HS-27A (cell line): ENCODE measurements around the gene MINAR1.

Experiments
- DNase-seq: peaks from one replicate; pipeline ENCODE4 v3.0.0-alpha.2; 2012; ENCODE audit warnings: low read depth, missing footprints

Gene MINAR1

GRCh38 chr15:79463043-79463780 lies 31.1 kb downstream of the MINAR1 start:
- no peak for DNase-seq

DNA sequence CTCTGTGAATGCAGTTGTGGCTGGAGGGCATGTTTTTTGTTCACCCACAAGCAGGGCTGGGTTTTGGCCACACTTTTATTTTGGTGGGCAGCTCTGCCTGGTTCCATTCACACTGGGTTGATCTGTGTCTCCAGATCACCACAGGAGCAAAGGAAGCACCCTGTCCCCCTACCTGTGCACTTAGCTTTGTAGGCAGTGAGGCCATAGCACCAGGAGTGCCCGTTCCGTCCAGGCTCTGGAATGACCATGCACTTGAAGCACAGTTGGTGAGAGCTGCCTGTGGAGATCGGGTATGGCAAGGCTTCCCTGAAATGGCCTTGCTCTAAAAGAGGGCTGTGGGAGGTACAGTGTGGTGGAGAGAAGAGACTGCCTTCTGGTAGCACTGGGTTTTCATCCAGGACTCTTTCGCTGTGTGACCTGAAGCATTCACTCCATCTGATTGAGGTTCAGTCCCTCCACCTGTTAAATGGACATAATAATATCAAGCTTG lies 31.7 kb downstream of the MINAR1 start:
- DNase-seq: no peak

GRCh38 chr15:79466488-79466887 lies 34.4 kb downstream of the MINAR1 start:
- DNase-seq: no peak

GRCh38 chr15:79467865-79468586 lies 35.9 kb downstream of the MINAR1 start:
- no peak for DNase-seq

- no peak for DNase-seq
Observed at GRCh38 chr15:79472446-79472845, 40.3 kb downstream of the MINAR1 start.

DNA sequence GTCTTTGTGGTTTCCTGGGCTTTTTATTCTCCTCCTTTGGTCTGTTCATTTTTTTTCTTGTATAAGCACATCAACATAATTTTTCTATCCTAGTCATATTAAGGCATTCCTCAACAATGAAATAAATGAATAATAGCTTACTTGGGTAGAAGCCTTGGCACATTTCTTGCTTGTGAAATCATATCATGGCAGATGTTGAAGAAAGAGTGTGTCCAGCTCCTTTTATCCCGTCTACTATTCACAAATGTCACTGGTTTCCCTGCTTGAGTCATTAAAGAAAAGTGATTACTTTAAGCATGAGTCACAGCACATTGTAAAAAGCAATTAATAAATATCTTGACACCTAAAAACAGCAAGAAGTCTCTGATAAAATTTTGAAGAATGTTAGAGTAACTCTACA lies 42.1 kb downstream of the MINAR1 start:
- no peak for DNase-seq

DNA sequence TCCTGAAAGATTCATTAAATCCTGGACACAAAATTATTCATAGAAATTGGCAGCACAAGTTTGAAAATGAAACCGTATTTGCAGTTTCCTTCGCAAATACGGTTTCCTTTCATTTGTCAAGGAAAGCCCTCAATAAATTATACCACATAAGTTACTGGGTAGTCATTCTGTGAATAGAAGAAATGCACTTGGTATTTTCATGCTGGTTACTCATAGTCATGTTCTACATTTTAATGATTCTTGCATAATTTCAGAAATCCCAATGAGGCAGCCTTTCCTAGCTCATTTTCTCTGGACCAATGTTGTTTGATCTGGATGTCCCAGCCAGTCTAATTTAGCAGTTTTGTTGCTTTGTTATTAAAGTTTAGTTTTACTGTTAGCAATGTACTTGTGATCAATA lies 43.2 kb downstream of the MINAR1 start:
- no peak for DNase-seq

DNA sequence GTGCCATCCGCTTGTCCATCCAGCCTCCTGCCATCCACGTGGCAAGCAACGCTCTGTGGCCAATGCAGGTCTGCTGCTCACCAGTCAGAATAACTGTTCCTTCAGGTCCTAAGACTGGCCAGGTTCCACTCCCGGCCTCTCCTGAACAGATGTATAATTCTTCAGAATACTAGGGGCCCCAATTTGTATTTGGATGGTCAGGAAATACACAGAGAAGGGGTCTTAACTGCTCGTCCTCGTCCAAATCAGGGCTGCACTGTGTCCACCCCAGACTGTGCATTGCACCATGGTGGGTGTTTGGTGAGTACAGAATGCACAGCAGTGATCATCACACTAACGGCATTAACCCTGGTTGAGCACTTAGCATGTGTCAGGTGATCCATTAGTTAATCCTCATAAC lies 46.0 kb downstream of the MINAR1 start:
- no peak for DNase-seq

DNA sequence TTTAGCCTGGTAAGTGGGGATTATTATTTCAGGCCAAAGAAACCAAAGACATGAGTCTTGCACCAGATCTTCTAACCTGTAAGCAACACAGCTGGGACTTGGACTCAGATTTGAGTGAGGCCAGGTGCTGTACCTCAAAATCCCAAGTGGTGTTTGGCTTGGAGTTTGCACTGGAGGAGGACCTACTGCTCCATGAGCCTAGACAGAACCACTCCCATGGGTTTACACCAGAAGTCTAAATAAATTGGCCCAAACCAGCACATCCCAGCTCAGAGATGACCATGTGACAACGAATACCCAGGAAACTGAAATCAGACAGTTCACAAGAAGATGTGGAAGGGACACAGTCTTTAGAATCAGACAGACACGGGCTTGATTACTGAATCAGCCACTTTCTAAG lies 47.5 kb downstream of the MINAR1 start:
- DNase-seq: no peak

GRCh38 chr15:79481793-79482192 lies 49.7 kb downstream of the MINAR1 start:
- DNase-seq: no peak
